Chondrocyte (in vitro differentiated cells): ENCODE data around the gene CNDP2. TPM values are rescaled to one million over a fixed set of nuclear protein-coding genes. Genes with fewer than 3 reads are reported as not detected.
"Not testable (repeated sequence)": the region's sequence is repeated elsewhere in the genome, so short reads cannot be mapped to it uniquely, and the experiment has no call there.

Experiments
- DNase-seq: peaks from one replicate; pipeline ENCODE4 v3.0.0; 2021; ENCODE audit warnings: mixed read lengths, low spot score
- H3K27ac Mint-ChIP-seq: one replicate; pipeline ENCODE4 v1.8.0; 2021; ENCODE audit warnings: mild to moderate bottlenecking, moderate library complexity, mixed read lengths; ENCODE audit not compliant: unreplicated experiment
- H3K27me3 Mint-ChIP-seq: 2 replicates; pipeline ENCODE4 v1.8.0; 2021; ENCODE audit warnings: low read depth, mixed read lengths
- H3K36me3 Mint-ChIP-seq: 2 replicates; pipeline ENCODE4 v1.8.0; 2021; ENCODE audit warnings: low read depth, mixed read lengths
- H3K4me1 Mint-ChIP-seq: 2 replicates; pipeline ENCODE4 v1.8.0; 2021; ENCODE audit warnings: low read depth, mild to moderate bottlenecking, mixed read lengths
- H3K4me3 Mint-ChIP-seq: one replicate; pipeline ENCODE4 v1.8.0; 2021; ENCODE audit warnings: mild to moderate bottlenecking, moderate library complexity, mixed read lengths; ENCODE audit not compliant: unreplicated experiment
- H3K9me3 Mint-ChIP-seq: 2 replicates; pipeline ENCODE4 v1.8.0; 2021; ENCODE audit warnings: low read depth, mixed read lengths
- CTCF ChIP-seq: fragments of 200-600 bp; sonication (generic); IDR thresholded peaks from 2 replicates; pipeline ENCODE4 v1.5.0; 2021; ENCODE audit warnings: antibody characterized with exemption, mild to moderate bottlenecking, moderate library complexity
- total RNA-seq: library from RNA; stranded (reverse); gene quantifications from 3 replicates; pipeline ENCODE4 v1.2.1, GENCODE V29; 2021

CNDP2 gene
- total RNA-seq, 1 donor from 2014 or later: 58.6 TPM

DNA sequence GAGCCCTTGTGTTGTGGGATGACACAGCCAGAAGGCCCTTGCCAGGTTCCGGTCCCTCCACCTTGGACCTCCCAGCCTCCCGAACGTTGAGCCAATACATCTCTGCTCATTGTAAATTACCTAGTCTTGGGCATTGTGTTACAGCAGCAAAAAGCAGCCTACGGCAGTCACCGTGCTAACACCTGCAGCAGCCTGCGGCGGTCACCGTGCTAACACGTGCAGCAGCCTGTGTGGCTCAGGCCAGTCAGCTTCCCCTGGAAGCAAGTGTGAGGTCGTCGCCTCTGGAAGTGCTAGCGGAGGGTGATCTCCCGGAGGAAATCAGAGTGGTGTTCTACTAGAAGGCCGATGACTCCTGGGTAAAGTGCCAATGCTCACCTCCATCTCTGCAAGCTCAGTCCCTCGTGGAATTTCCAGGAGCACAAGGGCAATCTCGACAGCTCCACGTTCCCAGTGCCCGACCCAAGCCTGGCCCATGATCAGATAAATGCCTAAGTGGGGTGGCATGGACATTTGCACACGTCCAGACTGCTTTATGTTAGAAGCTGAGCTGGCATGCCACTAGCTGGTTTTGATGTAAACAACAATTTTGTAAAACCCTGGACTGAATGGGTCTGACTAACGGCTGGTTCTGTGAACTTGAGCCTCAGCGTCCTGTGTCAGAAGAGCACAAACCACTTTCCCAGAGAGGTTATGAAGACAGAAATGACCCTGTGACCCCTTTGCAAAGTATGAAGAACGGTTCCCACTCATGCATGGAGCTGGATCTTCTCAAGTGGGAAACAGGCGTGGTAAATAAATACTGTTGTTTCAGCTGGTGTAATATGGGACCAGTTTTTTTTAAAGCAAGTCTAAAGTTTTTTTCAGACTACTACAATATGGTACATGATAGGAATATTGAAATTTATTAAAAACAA is 26.7 kb downstream of the CNDP2 start:
- TF ChIP-seq CTCF: no peak
- no peaks in the 10 kb centered on the region for H3K4me1 Mint-ChIP-seq
- H3K36me3 Mint-ChIP-seq: peaks cover 27% of the 10 kb centered on the region
- no peaks in the 10 kb centered on the region for H3K27me3 Mint-ChIP-seq
- no peak for DNase-seq
- H3K4me3 Mint-ChIP-seq: no peak overlapping the region
- peaks cover 9% of the 10 kb centered on the region for H3K9me3 Mint-ChIP-seq
- no peak overlapping the region for H3K27ac Mint-ChIP-seq

DNA sequence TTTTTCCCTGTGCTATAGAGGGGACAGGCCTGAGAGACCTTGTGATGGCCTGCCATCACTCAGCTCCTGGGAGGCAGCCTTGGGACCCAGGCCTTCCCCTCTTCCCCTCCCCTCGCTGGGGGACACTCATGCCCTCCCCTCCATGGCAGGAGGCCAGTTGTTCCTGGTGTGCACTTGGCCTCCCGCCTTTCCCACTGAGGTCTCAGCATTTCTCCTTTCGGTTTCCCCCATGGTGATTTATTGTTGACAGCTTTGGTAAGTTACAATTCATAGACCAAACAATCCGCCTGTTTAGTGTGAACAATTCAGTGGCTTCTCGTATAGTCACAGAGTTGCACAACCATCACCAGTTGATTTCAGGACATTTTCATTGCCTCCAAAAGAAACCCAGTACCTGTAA is 27.9 kb downstream of the CNDP2 start:
- Mint-ChIP-seq H3K4me3 (no peak overlapping the region), H3K4me1 (no peaks in the 10 kb centered on the region), H3K9me3 (peaks cover 9% of the 10 kb centered on the region), H3K36me3 (peaks cover 24% of the 10 kb centered on the region), H3K27ac (no peak overlapping the region), H3K27me3 (no peaks in the 10 kb centered on the region)
- no peak for TF ChIP-seq CTCF
- DNase-seq: no peak

- H3K9me3 Mint-ChIP-seq, H3K4me1 Mint-ChIP-seq, DNase-seq, H3K27me3 Mint-ChIP-seq, H3K27ac Mint-ChIP-seq, H3K4me3 Mint-ChIP-seq: not testable (repeated sequence)
- peaks cover 16% of the 10 kb centered on the region for H3K36me3 Mint-ChIP-seq
Measured at GRCh38 chr18:74524915-74525314, 28.8 kb downstream of the CNDP2 start.

GRCh38 chr18:74525741-74526140 is 29.6 kb downstream of the CNDP2 start:
- no peak overlapping the region for H3K27ac Mint-ChIP-seq
- no peaks in the 10 kb centered on the region for H3K4me1 Mint-ChIP-seq
- H3K9me3 Mint-ChIP-seq: peaks cover 9% of the 10 kb centered on the region
- H3K36me3 Mint-ChIP-seq: peaks cover 10% of the 10 kb centered on the region
- no peak overlapping the region for H3K4me3 Mint-ChIP-seq
- peaks cover 6% of the 10 kb centered on the region for H3K27me3 Mint-ChIP-seq
- DNase-seq: no peak
- no peak for TF ChIP-seq CTCF

DNA sequence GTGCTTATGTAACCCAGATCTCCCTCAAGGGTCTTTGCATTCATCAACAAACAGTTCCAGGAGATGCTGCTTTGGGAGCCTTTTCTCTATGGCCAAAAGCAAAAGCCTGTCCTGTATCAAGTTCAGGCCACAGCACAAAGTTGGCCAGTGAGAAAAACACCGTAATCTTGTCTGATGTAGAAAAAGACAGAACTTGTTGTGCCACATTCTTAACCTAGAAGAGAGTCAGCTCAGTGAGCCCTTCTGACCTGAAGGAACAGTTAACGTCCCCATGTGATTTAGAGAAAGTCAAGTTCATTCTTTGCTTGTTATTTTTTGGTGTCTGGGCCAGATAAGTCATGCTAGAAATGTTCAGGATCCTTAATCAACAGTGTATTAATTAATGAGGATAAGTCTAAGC is 30.3 kb downstream of the CNDP2 start:
- Mint-ChIP-seq H3K4me1 (no peaks in the 10 kb centered on the region), H3K27ac (no peak overlapping the region), H3K36me3 (peaks cover 3% of the 10 kb centered on the region), H3K27me3 (peaks cover 6% of the 10 kb centered on the region), H3K9me3 (peaks cover 9% of the 10 kb centered on the region), H3K4me3 (no peak overlapping the region)
- no peak for TF ChIP-seq CTCF
- no peak for DNase-seq

DNA sequence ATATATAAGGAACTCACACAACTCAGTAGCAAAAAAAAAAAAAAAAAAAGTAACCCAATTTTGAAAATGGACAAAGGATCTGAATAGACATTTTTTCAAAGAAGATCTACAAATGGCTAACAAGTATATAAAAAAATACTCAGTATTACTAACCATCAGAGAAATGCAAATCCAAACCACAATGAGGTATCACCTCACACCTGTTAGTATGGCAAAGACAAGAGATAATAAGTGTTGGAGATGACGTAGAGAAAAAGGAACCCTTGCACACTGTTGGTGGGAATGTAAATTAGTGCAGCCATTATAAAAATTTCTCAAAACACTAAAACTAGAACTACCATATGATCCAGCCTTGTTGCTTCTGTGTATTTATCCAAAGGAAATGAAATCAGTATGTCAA is 32.3 kb downstream of the CNDP2 start:
- Mint-ChIP-seq H3K9me3 (peaks cover 9% of the 10 kb centered on the region), H3K36me3 (no peaks in the 10 kb centered on the region), H3K27me3 (peaks cover 7% of the 10 kb centered on the region), H3K4me3 (no peak overlapping the region), H3K4me1 (no peaks in the 10 kb centered on the region), H3K27ac (no peak overlapping the region)
- no peak for TF ChIP-seq CTCF
- DNase-seq: no peak
